ENCODE results near the gene NHLRC4. TPM values are rescaled to one million over a fixed set of nuclear protein-coding genes. Genes with fewer than 3 reads are reported as not detected.

NHLRC4 gene
- total and polyA plus RNA-seq, 2 of the 13 experiments (the other 11 are each of a cell fraction or from before 2014, with no cell fraction given), result 0.40 to 0.59 TPM

- TF ChIP-seq, protein P1, sequence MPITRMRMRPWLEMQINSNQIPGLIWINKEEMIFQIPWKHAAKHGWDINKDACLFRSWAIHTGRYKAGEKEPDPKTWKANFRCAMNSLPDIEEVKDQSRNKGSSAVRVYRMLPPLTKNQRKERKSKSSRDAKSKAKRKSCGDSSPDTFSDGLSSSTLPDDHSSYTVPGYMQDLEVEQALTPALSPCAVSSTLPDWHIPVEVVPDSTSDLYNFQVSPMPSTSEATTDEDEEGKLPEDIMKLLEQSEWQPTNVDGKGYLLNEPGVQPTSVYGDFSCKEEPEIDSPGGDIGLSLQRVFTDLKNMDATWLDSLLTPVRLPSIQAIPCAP (CRISPR knock-in tag; IDR thresholded peaks at IDR 0.05; ENCODE audit: low read depth), result no peak
- TF ChIP-seq ZNF746 (CRISPR knock-in tag; IDR thresholded peaks at IDR 0.05) (no peak), MTF2 (CRISPR knock-in tag; IDR thresholded peaks at IDR 0.05; ENCODE audit: borderline replicate concordance) (no peak), GATAD2A (CRISPR knock-in tag; IDR thresholded peaks at IDR 0.05) (no peak), TEAD3 (CRISPR knock-in tag; optimal IDR thresholded peaks at IDR 0.05; ENCODE audit: borderline replicate concordance) (no peak), RBM22 (optimal IDR thresholded peaks at IDR 0.05; ENCODE audit: low read length) (no peak), NFKBIZ (CRISPR knock-in tag; IDR thresholded peaks at IDR 0.05) (no peak), EHMT2 (IDR thresholded peaks at IDR 0.05; ENCODE audit: borderline replicate concordance, low read depth, low read length) (no peak), ZNF839 (CRISPR knock-in tag; IDR thresholded peaks at IDR 0.05; ENCODE audit: borderline replicate concordance) (no peak), ZFP90 (CRISPR knock-in tag; IDR thresholded peaks at IDR 0.05; ENCODE audit: borderline replicate concordance) (no peak), BCL6 (CRISPR knock-in tag; IDR thresholded peaks at IDR 0.05) (no peak)
- TF ChIP-seq, protein P2, sequence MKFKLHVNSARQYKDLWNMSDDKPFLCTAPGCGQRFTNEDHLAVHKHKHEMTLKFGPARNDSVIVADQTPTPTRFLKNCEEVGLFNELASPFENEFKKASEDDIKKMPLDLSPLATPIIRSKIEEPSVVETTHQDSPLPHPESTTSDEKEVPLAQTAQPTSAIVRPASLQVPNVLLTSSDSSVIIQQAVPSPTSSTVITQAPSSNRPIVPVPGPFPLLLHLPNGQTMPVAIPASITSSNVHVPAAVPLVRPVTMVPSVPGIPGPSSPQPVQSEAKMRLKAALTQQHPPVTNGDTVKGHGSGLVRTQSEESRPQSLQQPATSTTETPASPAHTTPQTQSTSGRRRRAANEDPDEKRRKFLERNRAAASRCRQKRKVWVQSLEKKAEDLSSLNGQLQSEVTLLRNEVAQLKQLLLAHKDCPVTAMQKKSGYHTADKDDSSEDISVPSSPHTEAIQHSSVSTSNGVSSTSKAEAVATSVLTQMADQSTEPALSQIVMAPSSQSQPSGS (CRISPR knock-in tag; IDR thresholded peaks at IDR 0.05), result no peak
Measured at GRCh38 chr16:583470-583814, 16.6 kb downstream of the NHLRC4 start (continued).
